ENCODE data around the gene ZNF891. TPM values are rescaled to one million over a fixed set of nuclear protein-coding genes. Genes with fewer than 3 reads are reported as not detected.

ZNF891 gene
- total RNA-seq, 1 experiment from 2014 or later: 2.1 TPM

GRCh38 chr12:133057446-133057845 lies 72.6 kb downstream of the ZNF891 start:
- no peaks in the 10 kb centered on the region for H3K23me2 ChIP-seq (ENCODE audit: insufficient read length, low read depth, low read length, poor library complexity, severe bottlenecking)
- no peaks in the 10 kb centered on the region for H3K79me1 ChIP-seq (ENCODE audit: insufficient read depth, low read depth, low read length, poor library complexity, severe bottlenecking)
- H2BK12ac ChIP-seq (ENCODE audit: insufficient read length, low read depth, low read length): no peak overlapping the region
- no peak overlapping the region for H3K14ac ChIP-seq (ENCODE audit: insufficient read depth, low read length)
- no peak overlapping the region for H3K9ac ChIP-seq (ENCODE audit: extremely low read depth, insufficient read length, low read length)
- H3K9me3 ChIP-seq (ENCODE audit: control insufficient read depth, low read depth, low read length): peaks cover 83% of the 10 kb centered on the region
- no peak overlapping the region for H3K23ac ChIP-seq (ENCODE audit: insufficient read length, low read depth, low read length)
- no peak overlapping the region for H3K18ac ChIP-seq (ENCODE audit: insufficient read length, low read depth, low read length)
- no peaks in the 10 kb centered on the region for H3K27me3 ChIP-seq (ENCODE audit: insufficient read depth, low read length)
- Mint-ChIP-seq H3K36me3 (ENCODE audit: insufficient read depth in 1 of 3, low read depth in 3 of 3) (peaks cover 76 to 89% (median 80%) of the 10 kb centered on the region in 3 experiments), H3K27ac (no peak overlapping the region), H3K4me3 (no peak overlapping the region), H3K4me1 (no peaks in the 10 kb centered on the region), H3K27me3 (ENCODE audit: low read depth) (peaks cover 13% of the 10 kb centered on the region), H3K9me3 (peaks cover 93 to 98% of the 10 kb centered on the region in 2 experiments)
- no peak overlapping the region for H3T11ph ChIP-seq (ENCODE audit: low read length)
- H3K4me1 ChIP-seq (ENCODE audit: insufficient read depth, low read length): no peaks in the 10 kb centered on the region
- H4K8ac ChIP-seq (replicated peaks; ENCODE audit: insufficient read length, low read depth, low read length): no peak overlapping the region
- no peak overlapping the region for H3K27ac ChIP-seq (ENCODE audit: insufficient read length, low read depth, low read length)
- H2BK5ac ChIP-seq (ENCODE audit: insufficient read length, low read length): no peak overlapping the region
- no peak overlapping the region for H2BK15ac ChIP-seq (ENCODE audit: low read depth, low read length)
- H4K5ac ChIP-seq (ENCODE audit: insufficient read length, low read depth, low read length): no peak overlapping the region
- H3K4me2 ChIP-seq (ENCODE audit: insufficient read depth, insufficient read length, low read length): no peak overlapping the region
- no peak overlapping the region for H2BK120ac ChIP-seq (ENCODE audit: low read depth, low read length, poor library complexity, severe bottlenecking)
- no peak overlapping the region for H2AFZ ChIP-seq (ENCODE audit: low read length)
- no peaks in the 10 kb centered on the region for H3K79me2 ChIP-seq (ENCODE audit: insufficient read depth, low read length)
- no peak overlapping the region for H3K4ac ChIP-seq (ENCODE audit: low read depth, low read length)
- H2AK5ac ChIP-seq (ENCODE audit: insufficient read length, low read length): no peak overlapping the region
- H2BK20ac ChIP-seq (ENCODE audit: low read depth, low read length, poor library complexity, severe bottlenecking): no peak overlapping the region
- no CpG with 5 or more reads among the region's 5 CpGs for WGBS (ENCODE audit: extremely low coverage, insufficient read length, low lambda C conversion rate)
- H4K20me1 ChIP-seq (ENCODE audit: control insufficient read depth, insufficient read depth, insufficient read length): no peaks in the 10 kb centered on the region
- H3K56ac ChIP-seq (ENCODE audit: insufficient read length, low read depth, low read length): no peak overlapping the region
- no peak for TF ChIP-seq CTCF (conservative IDR thresholded peaks at IDR 0.05)
- DNase-seq: no peak
- H4K91ac ChIP-seq (ENCODE audit: insufficient read length, low read depth, low read length): no peak overlapping the region

Other genes starting within 250 kb of the ZNF891 start
- gene CHFR, start 242.7 kb downstream of the ZNF891 start, total RNA-seq (2021): 51.9 and 53.3 TPM in 2 replicates
- gene ZNF605, start 174.0 kb downstream of the ZNF891 start, total RNA-seq (2021): 17.3 and 19.3 TPM in 2 replicates
- gene ZNF26, start 143.9 kb downstream of the ZNF891 start, total RNA-seq (2021): 13.2 and 16.9 TPM in 2 replicates
- 42.1 and 45.1 TPM in 2 replicates for gene ZNF84, start 92.8 kb downstream of the ZNF891 start, total RNA-seq (2021)
- gene ZNF140, start 49.4 kb downstream of the ZNF891 start, total RNA-seq (2021): 19.2 and 21.7 TPM in 2 replicates
- 15.3 and 17.3 TPM in 2 replicates for gene ZNF10, start 353 bp upstream of the ZNF891 start, total RNA-seq (2021)
- gene ZNF268, start 51.2 kb upstream of the ZNF891 start, total RNA-seq (2021): 37.6 and 38.2 TPM in 2 replicates
- not detected in 2 replicates for gene ANHX, start 105.6 kb upstream of the ZNF891 start, total RNA-seq (2021)

Data from H9 (cell line).